Erythroblast (primary cell): ENCODE results near the gene CLK4.

Experiments
- DNase-seq, 2 experiments: peaks; one replicate each; lab custom pipeline; 2025; lab: John Stamatoyannopoulos, UW
- GATA1 ChIP-seq: IDR thresholded peaks from 2 replicates; pipeline ENCODE4 v1.6.1; 2011; ENCODE audit warnings: low read depth, mild to moderate bottlenecking, control low read depth, low read length, moderate library complexity
- POLR2A ChIP-seq: IDR thresholded peaks from 2 replicates; pipeline ENCODE4 v1.6.1; 2011; ENCODE audit warnings: mild to moderate bottlenecking, low read length

Gene CLK4

DNA sequence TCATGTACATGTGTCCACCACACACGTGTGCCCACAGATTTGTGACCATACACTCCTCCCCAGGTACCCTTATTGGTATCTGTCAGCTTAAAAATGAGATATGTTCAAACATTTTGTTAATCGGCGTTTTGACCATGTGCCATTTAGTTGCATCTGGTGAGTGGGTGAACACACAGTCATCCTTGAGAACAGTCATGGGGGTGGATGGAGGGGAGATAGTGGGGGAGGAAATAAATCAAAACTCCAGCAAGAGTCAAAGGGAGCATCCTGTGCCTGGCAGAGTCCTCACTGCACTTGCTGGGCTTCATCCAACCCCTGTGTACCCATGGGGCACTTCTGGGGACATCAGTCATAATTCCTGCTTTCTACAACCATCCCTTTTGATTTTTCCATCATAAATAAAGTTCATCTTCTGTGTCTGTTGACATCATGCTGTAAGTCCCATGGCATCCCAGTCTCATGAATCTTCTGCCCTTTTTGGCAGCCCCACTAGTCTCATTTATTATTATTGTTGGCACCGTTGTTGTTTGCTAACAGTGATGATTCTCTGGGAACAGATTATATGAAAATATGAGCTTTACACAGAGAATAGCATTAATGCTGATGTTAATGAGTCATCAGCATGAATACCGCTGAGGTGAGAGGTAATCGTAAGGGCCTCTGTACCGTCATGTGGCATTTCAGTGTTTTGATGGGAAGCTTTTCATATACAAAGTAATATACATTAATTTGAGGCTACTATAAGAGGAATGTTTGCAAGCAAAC lies 24.4 kb upstream of the CLK4 start:
- no peak for DNase-seq
- TF ChIP-seq GATA1, result no peak
- no peak for TF ChIP-seq POLR2A

GRCh38 chr5:178650214-178650613 lies 23.4 kb upstream of the CLK4 start:
- DNase-seq, result no peak
- no peak for TF ChIP-seq GATA1
- no peak for TF ChIP-seq POLR2A

DNA sequence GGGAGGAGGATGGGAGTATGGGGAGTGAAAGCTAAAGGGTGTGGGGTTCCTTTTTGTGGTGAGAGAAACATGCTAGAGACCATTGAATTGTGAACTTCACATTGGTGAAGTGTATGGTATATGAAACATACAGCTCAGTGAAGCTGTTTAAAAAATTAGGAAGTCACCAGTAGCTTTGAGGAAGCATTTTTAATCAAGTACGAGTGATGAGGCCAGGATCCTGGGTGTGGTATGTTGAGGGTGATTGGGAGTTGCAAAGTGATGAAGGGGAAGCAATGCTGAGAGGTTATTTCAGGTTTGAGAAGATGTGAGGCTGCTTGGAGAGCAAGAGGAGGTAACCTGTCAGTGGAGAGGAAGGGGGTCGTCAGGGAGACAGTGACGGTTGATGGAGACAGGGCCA lies 22.7 kb upstream of the CLK4 start:
- no peak for TF ChIP-seq GATA1
- DNase-seq, result no peak

DNA sequence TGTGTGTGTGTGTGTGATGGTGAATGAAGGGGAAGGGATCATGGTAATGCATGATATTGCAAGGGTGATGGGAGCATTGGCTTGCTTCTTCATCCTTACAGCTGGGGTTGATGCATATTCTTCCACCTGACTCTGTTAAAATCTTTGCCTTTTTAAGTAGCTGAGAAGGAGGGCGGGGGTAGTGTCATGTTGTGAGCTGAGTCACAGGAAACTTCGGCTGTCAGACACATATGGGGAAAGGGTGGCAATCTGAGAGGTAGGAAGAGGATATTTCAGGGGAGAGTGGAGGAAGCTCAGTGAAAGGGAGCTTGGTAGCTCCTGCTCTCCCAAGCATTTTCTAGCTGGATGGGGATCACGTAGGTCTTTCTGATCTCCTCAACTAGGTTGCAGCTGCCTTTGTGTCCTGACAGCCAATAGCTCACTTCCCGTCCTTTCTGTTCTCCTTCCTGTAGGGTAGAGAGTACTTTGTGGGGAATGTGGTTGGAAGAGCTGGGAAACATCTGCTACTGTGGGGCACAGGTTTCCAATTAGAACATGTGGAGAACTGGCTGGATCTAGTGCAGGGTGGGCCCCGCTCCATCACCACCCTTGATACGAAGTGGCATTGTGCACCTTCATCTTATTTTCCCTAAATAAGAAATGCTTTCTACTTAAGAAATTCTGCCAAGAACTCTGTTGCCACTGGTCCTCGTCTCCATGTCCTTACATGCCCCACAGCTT lies 18.1 kb upstream of the CLK4 start:
- TF ChIP-seq POLR2A (no peak), GATA1 (no peak)
- DNase-seq, result no peak

DNA sequence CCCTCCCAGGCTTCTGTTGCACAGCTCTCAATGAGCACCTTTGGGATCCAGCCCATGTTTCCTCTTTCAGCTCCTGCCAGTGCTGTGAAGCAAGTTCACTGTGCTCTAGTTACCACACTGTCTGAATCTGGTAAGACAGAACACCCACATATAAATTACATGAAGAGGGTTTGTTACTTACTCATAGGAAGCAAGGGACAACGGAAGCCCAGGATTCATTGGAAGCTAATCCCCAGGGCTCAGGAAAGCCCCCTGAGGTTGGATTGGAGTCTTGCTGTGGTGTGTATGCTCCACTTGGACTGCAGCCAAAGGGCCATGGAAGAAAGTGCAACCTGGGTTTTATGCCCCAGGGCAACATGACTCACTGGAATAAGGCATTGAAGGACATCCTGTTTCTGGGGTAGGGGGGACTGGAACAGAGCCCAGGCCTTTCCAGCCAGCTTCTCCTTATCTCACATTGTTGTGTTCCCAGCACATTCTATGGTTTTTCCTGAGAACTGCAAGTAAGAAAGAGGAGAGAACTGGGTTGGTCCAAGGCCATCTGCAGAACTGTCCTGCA lies 15.6 kb upstream of the CLK4 start:
- TF ChIP-seq POLR2A (no peak), GATA1 (no peak)
- DNase-seq, result no peak

- DNase-seq, result no peak
- no peak for TF ChIP-seq POLR2A
- no peak for TF ChIP-seq GATA1
These were observed 14.9 kb upstream of the CLK4 start for GRCh38 chr5:178641711-178642110.

GRCh38 chr5:178640331-178641045 lies 13.6 kb upstream of the CLK4 start:
- DNase-seq, result no peak
- TF ChIP-seq POLR2A, result no peak
- TF ChIP-seq GATA1, result no peak

DNA sequence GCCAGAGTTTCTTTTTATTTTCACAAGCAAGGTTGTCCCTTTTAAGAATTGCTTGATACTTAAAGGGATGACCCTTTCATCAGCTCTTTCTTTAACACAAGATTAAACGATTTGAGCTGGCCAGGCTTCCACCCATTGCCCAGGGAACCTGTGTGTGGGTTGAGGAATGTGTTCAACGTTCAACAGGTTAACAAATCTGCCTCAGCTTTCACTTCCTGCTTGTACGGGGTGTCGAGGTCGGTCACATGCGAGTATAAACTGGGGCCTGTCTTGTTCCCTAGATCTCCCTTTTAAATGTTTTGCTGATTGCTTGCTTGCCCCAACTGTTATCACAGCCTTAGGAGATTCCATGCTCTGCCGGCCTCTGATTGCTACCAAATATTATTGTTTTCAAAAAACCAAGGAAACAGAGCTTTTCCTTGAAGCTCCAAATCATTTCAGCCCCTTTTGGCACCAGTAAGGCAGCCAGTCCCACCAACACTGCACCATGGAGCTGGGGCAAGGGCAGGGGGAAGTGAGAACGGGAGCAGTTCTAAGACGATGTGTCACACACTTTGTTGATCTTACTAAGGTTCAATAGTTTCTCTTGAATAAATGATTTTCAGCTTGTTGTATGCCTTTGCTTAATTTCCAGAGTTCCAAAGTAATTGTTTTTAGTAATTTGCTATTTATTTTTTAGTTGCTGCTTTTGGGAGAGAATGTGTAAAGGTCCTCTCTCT lies 10.7 kb upstream of the CLK4 start:
- DNase-seq, result no peak
- TF ChIP-seq GATA1 (no peak), POLR2A (no peak)

DNA sequence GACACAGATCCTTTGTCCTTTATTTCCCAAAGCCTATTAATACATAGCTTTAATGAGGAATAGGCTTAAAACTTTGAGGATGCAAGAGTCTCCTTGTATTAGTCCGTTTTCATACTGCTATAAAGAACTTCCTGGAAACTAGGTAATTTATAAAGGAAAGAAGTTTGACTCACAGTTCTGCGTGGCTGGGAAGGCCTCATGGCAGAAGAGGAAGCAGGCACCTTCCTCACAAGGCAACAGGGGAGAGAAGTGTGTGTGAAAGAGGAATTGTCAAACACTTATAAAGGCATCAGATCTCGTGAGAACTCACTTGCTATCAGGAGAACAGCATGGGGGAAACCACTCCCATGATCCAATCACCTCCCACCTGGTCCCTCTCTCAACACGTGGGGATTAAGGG lies 5.4 kb upstream of the CLK4 start:
- no peak for TF ChIP-seq GATA1
- no peak for TF ChIP-seq POLR2A
- DNase-seq, result no peak

GRCh38 chr5:178630951-178631350 lies 4.1 kb upstream of the CLK4 start:
- no peak for DNase-seq

GRCh38 chr5:178630475-178630930 lies 3.7 kb upstream of the CLK4 start:
- no peak for DNase-seq

More at GRCh38 chr5:178630951-178631350, 4.1 kb upstream of the CLK4 start:
- TF ChIP-seq GATA1, result no peak
- TF ChIP-seq POLR2A, result no peak

DNA sequence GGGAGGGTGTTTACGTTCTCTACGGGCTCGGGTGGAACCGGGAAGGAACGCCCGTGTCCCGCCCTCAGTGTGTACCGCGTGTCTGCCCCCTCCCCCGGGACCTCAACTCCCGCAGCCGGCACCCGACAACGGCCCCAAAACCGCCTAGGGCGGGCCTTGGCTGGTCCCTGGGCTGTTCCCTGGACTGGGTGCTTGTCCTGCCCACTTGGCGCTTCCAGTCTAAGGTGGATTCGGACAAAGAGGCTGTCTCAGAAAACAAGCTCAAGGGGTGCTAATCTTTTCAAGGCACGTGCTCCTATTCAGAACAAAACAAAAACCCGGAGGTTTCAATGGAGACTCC lies 379 bp upstream of the CLK4 start:
- no peak for DNase-seq
- TF ChIP-seq POLR2A (no peak), GATA1 (no peak)

More at GRCh38 chr5:178630475-178630930, 3.7 kb upstream of the CLK4 start:
- TF ChIP-seq POLR2A, result no peak
- TF ChIP-seq GATA1, result no peak
